GM21381 (cell line): ENCODE results near the gene IPMK.

Experiments
- ATAC-seq: cut with Tn5 transposase; IDR thresholded peaks from one replicate; pipeline ENCODE4 v1.9.1; 2021; ENCODE audit warnings: mild to moderate bottlenecking, moderate library complexity; ENCODE audit not compliant: unreplicated experiment

The IPMK gene

GRCh38 chr10:58267713-58268453 is at the start of gene IPMK:
TSS of gene IPMK (minus strand) at chr10:58267894. CDS start at chr10:58267611, 283 bp downstream.
- ATAC-seq = peak; percentile 59

DNA sequence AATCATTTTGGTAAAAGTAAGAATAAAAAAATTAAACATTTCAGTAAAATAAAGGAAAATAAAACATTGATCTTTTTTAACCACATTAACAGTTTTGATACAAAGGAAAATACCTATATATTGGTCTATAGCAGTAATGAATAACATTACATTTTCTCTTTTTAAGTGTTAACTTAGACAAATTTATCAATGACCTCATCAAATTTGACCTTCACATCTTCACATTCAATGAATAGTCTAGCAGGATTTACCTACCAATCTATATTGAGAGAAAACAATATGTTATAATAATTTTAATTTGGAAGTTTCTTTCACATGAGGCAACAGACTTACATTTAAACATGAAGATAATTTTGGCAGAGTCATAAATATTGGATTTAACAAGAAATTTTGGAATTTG is 49.2 kb upstream of the IPMK start:
- no peak for ATAC-seq

GRCh38 chr10:58311026-58311425 is 43.3 kb upstream of the IPMK start:
- no peak for ATAC-seq

GRCh38 chr10:58307676-58308075 is 40.0 kb upstream of the IPMK start:
- no peak for ATAC-seq

GRCh38 chr10:58305821-58306220 is 38.1 kb upstream of the IPMK start:
- no peak for ATAC-seq

DNA sequence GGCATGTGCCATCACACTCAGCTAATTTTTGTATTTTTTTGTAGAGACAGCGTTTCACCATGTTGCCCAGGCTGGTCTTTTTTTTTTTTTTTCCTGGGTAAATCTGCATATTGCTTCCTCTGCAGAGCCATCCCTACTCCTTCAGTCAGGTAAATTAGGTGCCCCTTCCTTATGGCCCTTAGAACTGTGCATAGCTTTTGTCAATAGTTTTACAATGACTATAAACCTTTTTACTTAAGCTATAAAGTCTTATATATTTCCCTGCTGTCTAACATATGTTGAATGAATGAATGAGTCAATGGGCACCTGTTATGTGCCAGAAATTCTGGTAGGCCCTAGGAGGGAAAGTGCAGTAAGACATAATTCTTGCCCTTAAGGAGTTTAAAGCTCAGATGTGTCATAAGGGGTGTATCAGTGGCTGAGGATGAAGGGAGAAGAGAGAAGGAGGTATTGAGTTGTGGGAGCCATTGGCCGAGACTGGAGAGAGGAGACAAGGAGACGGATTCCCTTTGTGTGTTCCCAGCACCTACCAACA is 36.5 kb upstream of the IPMK start:
- no peak for ATAC-seq

GRCh38 chr10:58302254-58302653 is 34.6 kb upstream of the IPMK start:
- no peak for ATAC-seq

- no peak for ATAC-seq
Measured at GRCh38 chr10:58300676-58301075, 33.0 kb upstream of the IPMK start.

- peak; percentile 93 for ATAC-seq
Measured at GRCh38 chr10:58299580-58299979, 31.9 kb upstream of the IPMK start.

- ATAC-seq = no peak
Measured at GRCh38 chr10:58293989-58294388, 26.3 kb upstream of the IPMK start.

DNA sequence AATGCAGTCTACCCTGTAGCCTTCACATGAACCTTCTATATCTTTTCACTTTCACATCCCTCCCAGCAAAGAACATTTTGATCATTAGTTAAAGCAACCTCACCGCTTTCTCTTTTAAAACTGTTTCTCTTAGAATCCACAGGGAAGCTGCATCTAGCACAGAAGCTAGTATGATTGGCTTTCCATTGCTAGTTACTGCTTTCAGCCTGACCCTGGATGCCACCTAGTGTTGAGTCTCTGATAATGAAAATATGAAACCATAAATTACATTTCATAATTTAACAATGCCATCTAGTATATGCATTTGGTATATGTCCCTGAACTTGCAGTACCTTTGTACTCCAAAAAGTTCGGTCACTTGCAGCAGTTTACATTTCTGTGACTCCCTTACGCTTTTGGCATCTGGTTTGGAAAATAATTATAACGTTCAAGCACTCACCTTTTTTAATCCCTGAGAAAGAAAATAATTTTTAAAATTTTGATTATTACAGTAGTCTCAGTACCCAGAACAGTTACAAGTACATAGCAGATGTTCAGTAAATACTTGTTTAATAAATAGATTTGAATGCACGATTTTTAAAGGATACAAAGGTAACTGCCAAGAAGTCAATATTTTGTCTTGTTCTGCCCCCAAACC is 24.0 kb upstream of the IPMK start:
- peak; percentile 83 for ATAC-seq

GRCh38 chr10:58282615-58283014 is 14.9 kb upstream of the IPMK start:
- peak; percentile 99 for ATAC-seq

DNA sequence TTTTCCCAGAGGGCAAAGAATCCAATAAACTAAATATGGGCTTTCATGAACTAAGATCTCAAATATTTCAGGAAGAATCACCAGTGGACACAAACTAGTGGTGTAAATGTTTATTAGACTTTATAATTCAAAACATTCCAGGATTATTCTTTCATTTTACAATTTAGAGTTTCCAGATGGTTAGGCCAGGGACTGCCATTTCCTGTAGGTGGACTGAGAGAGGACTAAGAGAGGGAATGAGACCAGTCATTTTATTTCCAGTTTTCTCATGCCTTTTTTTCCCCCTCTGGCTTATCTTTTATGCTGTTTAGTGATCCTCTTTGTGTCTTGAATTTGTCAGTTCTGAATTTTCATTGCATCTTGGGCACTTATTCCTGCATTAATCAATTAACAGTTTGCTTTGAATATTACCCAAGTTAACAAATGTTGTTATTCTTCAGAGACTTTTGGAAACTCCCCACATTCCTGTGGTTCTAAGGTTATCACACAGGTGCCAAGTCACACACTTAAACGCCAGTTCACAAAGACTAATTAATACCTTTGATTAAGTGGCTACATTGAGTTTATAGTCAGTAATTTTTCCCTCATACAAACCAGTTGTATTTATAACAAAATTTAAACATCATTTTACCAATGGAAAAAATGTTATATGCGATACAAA is 13.5 kb upstream of the IPMK start:
- ATAC-seq = no peak

GRCh38 chr10:58280477-58280876 is 12.8 kb upstream of the IPMK start:
- no peak for ATAC-seq

DNA sequence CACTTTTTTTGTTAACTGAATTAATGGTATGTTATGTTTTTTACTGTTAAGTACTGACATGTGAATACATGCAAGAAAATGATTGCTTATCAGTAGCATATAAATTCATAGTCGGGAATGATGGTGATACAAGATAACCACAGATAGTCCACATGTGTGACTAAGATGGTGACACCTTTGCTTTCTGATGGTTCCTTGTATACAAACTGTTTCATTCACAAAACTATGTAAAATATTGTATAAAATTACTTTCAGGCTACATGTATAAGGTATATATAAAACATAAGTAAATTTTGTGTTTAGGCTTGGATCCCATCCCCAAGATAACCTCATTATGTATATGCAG is 11.2 kb upstream of the IPMK start:
- ATAC-seq = no peak

GRCh38 chr10:58278274-58278961 is 10.7 kb upstream of the IPMK start:
- ATAC-seq = no peak

DNA sequence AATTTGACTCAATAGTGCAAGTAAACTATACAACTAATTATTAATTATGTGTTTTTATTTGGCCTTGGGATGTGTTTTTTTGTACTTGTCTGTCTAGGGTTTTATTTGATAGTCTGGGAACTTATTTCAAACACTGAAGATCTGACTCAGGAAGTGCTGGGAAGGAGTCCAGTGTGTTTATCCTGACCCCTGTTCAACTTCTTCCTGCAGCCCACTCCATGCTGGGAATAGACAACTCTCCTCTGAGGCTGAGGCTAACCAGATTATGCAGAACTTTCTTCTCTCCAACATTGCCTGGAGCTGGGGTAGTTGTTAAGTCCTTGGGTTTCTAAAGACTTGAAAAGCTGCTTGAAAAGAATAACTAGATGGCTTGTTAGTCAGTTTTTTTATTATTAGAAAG is 8.2 kb upstream of the IPMK start:
- ATAC-seq = no peak

DNA sequence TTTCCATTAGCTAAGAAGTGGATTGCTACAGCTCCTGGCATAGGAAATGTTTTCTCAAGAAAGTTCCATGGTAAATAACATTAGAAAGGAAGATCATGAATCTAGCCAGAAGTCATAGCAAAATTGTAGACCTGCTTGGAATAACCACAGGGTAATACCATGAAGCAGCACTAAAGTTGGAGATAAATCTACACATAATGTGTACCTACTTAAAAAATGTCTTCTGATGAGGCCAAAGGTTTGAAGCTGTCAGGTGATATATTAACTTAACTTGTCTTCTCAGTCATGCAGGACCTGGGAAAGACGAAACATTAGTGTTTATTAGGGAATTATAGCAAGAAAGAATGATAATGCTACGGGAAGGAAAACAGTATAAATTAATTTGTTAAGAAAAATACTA is 7.6 kb upstream of the IPMK start:
- no peak for ATAC-seq

DNA sequence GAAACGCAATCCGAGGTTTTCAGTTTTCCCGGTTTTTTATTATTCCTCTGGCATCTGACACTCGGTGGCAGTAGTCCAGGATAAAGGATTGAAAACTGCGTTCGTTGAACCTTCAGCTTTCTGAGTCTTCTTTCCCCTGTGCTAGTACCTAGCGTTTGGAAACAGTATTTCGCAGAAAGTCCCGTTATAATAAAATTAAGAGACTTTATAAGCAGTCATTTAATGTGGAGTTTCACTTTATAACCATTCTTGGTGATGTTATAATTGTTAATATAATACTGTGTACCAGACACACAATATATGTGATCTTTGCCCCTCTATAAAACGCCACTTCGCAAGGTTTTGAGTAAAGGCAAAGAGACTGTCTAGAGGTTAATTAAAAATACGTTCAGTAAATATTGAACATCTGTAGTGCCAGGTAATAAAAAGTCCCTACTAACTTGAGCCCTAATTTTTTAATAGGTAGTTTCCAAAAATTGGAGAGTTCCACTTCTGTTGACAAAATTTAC is 2.1 kb upstream of the IPMK start:
- no peak for ATAC-seq

DNA sequence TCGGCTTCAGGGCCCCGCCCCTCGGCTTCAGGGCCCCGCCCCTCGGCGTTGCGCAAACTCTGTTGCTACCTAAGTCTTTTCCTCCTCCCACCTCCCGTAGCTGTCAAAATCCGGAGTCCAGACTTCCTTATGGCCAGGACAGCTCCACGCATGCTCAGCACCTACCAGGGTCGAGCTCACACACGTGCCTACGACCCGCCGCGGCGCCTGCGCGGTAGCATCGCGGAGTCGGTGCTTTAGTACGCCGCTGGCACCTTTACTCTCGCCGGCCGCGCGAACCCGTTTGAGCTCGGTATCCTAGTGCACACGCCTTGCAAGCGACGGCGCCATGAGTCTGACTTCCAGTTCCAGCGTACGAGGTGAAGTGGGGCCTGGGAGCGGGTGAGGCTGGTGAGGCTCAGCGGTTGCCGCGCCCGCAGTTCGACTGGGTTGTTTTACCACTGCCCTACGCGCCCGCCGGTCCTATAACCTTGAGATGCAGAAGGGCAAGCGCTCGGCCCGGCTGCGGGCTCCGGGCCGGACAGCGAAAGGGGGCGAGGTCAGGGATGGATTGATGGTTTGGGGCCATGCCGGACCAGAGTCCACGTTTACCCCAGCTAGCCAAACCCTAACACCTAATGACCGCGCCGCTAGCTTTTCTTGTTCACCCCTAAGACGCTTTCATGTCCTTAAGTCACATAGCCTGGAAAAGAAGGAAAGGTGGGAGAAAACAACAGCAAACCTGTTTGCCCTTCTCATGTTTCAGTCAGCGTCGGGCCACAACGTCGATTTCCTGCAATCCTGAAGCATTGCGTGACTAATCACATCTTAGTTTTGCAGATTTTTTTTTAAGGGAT is 1.5 kb upstream of the IPMK start, which contains the start of gene CISD1:
Gene CISD1 (plus strand): TSS at position 217 of the 836 bp plus-strand sequence. CDS start 112 bp downstream, at position 329.
- ATAC-seq = peak; percentile 58
